ENCODE measurements around the gene HMGCS2. TPM values are rescaled to one million over a fixed set of nuclear protein-coding genes. Genes with fewer than 3 reads are reported as not detected.

The HMGCS2 gene
- total and polyA plus RNA-seq, 9 of the 15 experiments (the other 6 are each of a cell fraction or from before 2014, with no cell fraction given), result 0.13 TPM; not detected in 8

GRCh38 chr1:119774746-119775490 is 6.2 kb upstream of the HMGCS2 start (continued):
- no peak for TF ChIP-seq ID3 (CRISPR knock-in tag; IDR thresholded peaks at IDR 0.05)
- no peak for TF ChIP-seq ID3 (tag; IDR thresholded peaks at IDR 0.05)
- TF ChIP-seq ZNF584 (CRISPR knock-in tag; IDR thresholded peaks at IDR 0.05; ENCODE audit: low read depth), result no peak
- no peak for TF ChIP-seq RAD51 (IDR thresholded peaks at IDR 0.05; ENCODE audit: borderline replicate concordance, low read depth)

GRCh38 chr1:119773711-119774241 is 5.1 kb upstream of the HMGCS2 start:
- Histone ChIP-seq H3K36me3 (ENCODE audit: control insufficient read depth, insufficient read depth, low read length) (no peaks in the 10 kb centered on the region), H3K4me2 (ENCODE audit: insufficient read depth, low read length) (no peak overlapping the region), H3K27ac (ENCODE audit: extremely low read depth, low read depth, low read length) (no peak overlapping the region), H4K20me1 (replicated peaks; ENCODE audit: control insufficient read depth, insufficient read depth, low read length) (no peaks in the 10 kb centered on the region), H3K79me2 (ENCODE audit: control insufficient read depth, insufficient read depth, low read length) (no peaks in the 10 kb centered on the region), H3K4me3 (no peak overlapping the region), H3K9ac (ENCODE audit: insufficient read depth in 1 of 2, low read depth in 2 of 2, low read length in 2 of 2) (no peak overlapping the region), H3K9me1 (ENCODE audit: control insufficient read depth, insufficient read depth, low read length) (no peaks in the 10 kb centered on the region), H3K4me1 (replicated peaks in 1 of 2; ENCODE audit: control insufficient read depth in 2 of 2, insufficient read depth in 2 of 2, low read length in 2 of 2) (0 out of 5 replicates have a peak, but pooled peaks cover 0 to 3% of the 10 kb centered on the region in 2 experiments), H3K27me3 (ENCODE audit: control insufficient read depth in 2 of 2, insufficient read depth in 2 of 2, low read length in 2 of 2) (peaks cover 5 to 17% of the 10 kb centered on the region in 2 experiments), H3K9me3 (replicated peaks; ENCODE audit: control insufficient read depth, insufficient read depth, low read depth, low read length) (no peaks in the 10 kb centered on the region), H2AFZ (ENCODE audit: low read depth, low read length) (no peak overlapping the region)
- in situ Hi-C loops (cut with MboI), result no loop called here
- no TSS peak for BruUV-seq (replicated peaks)
- no peak for ATAC-seq
- no peak for FAIRE-seq
- intact Hi-C loops (cut with micrococcal nuclease), result no loop called here
- ChIA-PET CTCF (ENCODE audit: low intra/inter-chr PET ratio) (no interaction called here), POLR2A (no interaction called here)
- 1% methylated on average over 3 of the region's 3 CpGs for WGBS (ENCODE audit: insufficient coverage, low coverage, missing lambda C conversion rate)
- DNase-seq (ENCODE audit: extremely low read depth in 1 of 4, low spot score in 3 of 4), result no peak
- no peak for TF ChIP-seq KLF1 (tag; IDR thresholded peaks at IDR 0.05)
- TF ChIP-seq ZNF780A (CRISPR knock-in tag; IDR thresholded peaks at IDR 0.05), result no peak
- no peak for TF ChIP-seq PHB2 (IDR thresholded peaks at IDR 0.05; ENCODE audit: low read depth)
- TF ChIP-seq ZBTB11 (CRISPR knock-in tag; IDR thresholded peaks at IDR 0.05), result no peak
- TF ChIP-seq ZNF3 (CRISPR knock-in tag; IDR thresholded peaks at IDR 0.05), result no peak
- no peak for TF ChIP-seq RBM34 (IDR thresholded peaks at IDR 0.05; ENCODE audit: borderline replicate concordance, insufficient read depth, low read length)
- no peak for TF ChIP-seq PYGO2 (tag; IDR thresholded peaks at IDR 0.05)
- no peak for TF ChIP-seq YY1 (IDR thresholded peaks at IDR 0.05; ENCODE audit: borderline replicate concordance in 1 of 3, control insufficient read depth in 1 of 3, extremely low read depth in 1 of 3, insufficient read depth in 3 of 3, insufficient read length in 1 of 3, insufficient replicate concordance in 2 of 3, low read depth in 1 of 3, low read length in 2 of 3)
- no peak for TF ChIP-seq ZFPM2 (CRISPR knock-in tag; IDR thresholded peaks at IDR 0.05)
- TF ChIP-seq GABPB1 (CRISPR knock-in tag; IDR thresholded peaks at IDR 0.05), result no peak

Measured in K562 (cell line).